HG03457 (cell line): Measurements from ENCODE around the gene CCNJL.
"Not testable (repeated sequence)": the region's sequence is repeated elsewhere in the genome, so short reads cannot be mapped to it uniquely, and the experiment has no call there.

Source experiments
- ATAC-seq: cut with Tn5 transposase; IDR thresholded peaks from one replicate; pipeline ENCODE4 v1.9.1; 2021; ENCODE audit warnings: moderate number of reproducible peaks; ENCODE audit not compliant: unreplicated experiment

The CCNJL gene

GRCh38 chr5:160262151-160263074 is 50.0 kb downstream of the CCNJL start:
- ATAC-seq = no peak

GRCh38 chr5:160260881-160261815 is 51.2 kb downstream of the CCNJL start:
- ATAC-seq = no peak

GRCh38 chr5:160260006-160260775 is 52.2 kb downstream of the CCNJL start:
- no peak for ATAC-seq

- no peak for ATAC-seq
Measured at GRCh38 chr5:160259341-160259740, 53.0 kb downstream of the CCNJL start.

- no peak for ATAC-seq
Measured at GRCh38 chr5:160254706-160255105, 57.7 kb downstream of the CCNJL start.

GRCh38 chr5:160253441-160253840 is 58.9 kb downstream of the CCNJL start:
- no peak for ATAC-seq

- no peak for ATAC-seq
Measured at GRCh38 chr5:160252916-160253315, 59.4 kb downstream of the CCNJL start.

- ATAC-seq = no peak
Measured at GRCh38 chr5:160251406-160252155, 60.8 kb downstream of the CCNJL start.

GRCh38 chr5:160250826-160251225 is 61.5 kb downstream of the CCNJL start:
- no peak for ATAC-seq

GRCh38 chr5:160250226-160250625 is 62.1 kb downstream of the CCNJL start:
- ATAC-seq = no peak

GRCh38 chr5:160249570-160249969 is 62.8 kb downstream of the CCNJL start:
- ATAC-seq = not testable (repeated sequence)

GRCh38 chr5:160245506-160246086 is 66.8 kb downstream of the CCNJL start:
- no peak for ATAC-seq

GRCh38 chr5:160242145-160242544 is 70.2 kb downstream of the CCNJL start:
- no peak for ATAC-seq

GRCh38 chr5:160240350-160240749 is 72.0 kb downstream of the CCNJL start:
- ATAC-seq = no peak

GRCh38 chr5:160237571-160238093 is 74.7 kb downstream of the CCNJL start:
- ATAC-seq = no peak

GRCh38 chr5:160235731-160236130 is 76.6 kb downstream of the CCNJL start:
- ATAC-seq = no peak

- peak; percentile 44 for ATAC-seq
Measured at GRCh38 chr5:160233215-160233614, 79.1 kb downstream of the CCNJL start.

GRCh38 chr5:160231783-160232342 is 80.5 kb downstream of the CCNJL start:
- ATAC-seq = no peak
